ENCODE results near the gene TRIML1.

DNA sequence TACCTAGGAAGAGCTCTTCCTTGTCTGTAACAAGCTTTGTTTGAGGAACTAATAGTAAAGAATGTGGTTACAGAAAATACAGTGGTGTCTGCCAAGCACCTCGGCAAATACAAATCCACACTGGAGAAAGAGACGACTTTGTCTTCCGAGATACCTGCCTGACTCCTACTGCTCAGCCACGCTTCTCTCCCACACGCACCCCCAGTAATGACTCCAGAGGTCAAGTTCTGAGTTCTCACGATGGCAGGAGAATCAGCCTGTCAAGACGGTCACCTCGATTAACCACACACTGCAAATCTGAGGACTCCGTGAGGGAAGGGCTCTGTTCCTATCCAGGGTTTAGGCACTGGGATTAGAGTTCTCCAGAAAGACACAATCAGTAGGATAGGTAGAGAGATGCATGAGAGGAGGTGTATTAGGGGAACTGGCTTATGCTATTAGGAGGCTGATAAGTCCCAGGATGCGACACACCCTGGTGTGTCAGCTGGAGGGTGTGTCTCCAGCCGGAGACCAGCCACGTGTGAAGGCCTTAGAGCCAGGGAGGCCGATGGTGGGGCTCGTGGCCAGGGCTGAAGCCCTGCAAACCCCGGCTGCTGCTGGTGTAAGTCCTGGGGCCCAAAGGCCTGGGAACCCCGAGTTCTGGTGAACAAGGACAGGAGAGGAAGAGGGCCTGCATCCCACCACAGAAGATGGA is 21.5 kb upstream of the TRIML1 start:
- TF ChIP-seq EP300 (IDR thresholded peaks at IDR 0.05) = no peak
- TF ChIP-seq, protein P1, sequence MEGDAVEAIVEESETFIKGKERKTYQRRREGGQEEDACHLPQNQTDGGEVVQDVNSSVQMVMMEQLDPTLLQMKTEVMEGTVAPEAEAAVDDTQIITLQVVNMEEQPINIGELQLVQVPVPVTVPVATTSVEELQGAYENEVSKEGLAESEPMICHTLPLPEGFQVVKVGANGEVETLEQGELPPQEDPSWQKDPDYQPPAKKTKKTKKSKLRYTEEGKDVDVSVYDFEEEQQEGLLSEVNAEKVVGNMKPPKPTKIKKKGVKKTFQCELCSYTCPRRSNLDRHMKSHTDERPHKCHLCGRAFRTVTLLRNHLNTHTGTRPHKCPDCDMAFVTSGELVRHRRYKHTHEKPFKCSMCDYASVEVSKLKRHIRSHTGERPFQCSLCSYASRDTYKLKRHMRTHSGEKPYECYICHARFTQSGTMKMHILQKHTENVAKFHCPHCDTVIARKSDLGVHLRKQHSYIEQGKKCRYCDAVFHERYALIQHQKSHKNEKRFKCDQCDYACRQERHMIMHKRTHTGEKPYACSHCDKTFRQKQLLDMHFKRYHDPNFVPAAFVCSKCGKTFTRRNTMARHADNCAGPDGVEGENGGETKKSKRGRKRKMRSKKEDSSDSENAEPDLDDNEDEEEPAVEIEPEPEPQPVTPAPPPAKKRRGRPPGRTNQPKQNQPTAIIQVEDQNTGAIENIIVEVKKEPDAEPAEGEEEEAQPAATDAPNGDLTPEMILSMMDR (IDR thresholded peaks at IDR 0.05) = no peak
- TF ChIP-seq POLR2A (IDR thresholded peaks at IDR 0.05) = no peak

All from ovary (tissue), 3 donors.